NCI-H526 (cell line): ENCODE results near the gene RBM20.

Experiments
- DNase-seq, 2 experiments: peaks; one replicate each; lab custom pipeline; 2025; lab: John Stamatoyannopoulos, UW

RBM20 gene

GRCh38 chr10:110788620-110789385 is 144.7 kb downstream of the RBM20 start:
- no peak for DNase-seq

DNA sequence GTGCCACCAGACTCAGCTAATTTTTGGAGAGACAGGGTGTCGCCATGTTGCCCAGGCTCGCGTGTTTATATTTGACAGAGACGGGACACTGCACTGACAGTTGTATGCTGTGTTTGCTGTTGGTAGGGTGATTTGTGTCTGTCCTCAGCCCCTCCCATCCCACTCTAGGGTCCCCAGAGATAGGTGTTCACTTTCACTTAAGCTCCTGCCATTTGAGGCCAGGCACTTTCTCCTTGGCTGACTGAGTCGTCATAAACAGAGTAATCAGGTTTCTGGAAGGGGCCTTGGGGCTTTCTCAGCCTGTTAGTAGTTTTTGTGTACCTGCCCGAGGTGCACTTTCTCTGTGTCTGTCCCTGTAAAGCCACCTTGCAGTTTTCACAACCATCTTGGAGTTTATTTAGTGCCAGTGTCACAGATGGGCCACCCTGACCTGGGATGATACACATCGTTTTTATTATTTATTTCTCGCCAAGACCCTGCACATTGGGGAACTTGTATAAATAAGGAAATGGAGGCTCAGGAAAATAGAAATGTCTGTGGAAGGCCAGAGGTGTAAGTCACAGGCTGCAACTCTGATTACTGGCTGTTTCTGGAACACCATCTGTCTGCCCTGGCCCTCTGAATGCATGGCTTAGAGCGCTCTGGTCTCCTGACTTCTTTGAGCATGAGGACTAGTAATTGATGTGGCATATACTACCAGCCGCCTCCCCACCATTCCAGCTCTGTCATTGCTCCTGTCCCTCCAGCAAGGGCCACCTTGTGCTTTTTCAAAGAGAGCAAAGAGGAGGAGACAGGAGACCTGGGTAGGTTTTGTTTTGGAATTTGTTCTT is 145.7 kb downstream of the RBM20 start:
- DNase-seq: no peak

DNA sequence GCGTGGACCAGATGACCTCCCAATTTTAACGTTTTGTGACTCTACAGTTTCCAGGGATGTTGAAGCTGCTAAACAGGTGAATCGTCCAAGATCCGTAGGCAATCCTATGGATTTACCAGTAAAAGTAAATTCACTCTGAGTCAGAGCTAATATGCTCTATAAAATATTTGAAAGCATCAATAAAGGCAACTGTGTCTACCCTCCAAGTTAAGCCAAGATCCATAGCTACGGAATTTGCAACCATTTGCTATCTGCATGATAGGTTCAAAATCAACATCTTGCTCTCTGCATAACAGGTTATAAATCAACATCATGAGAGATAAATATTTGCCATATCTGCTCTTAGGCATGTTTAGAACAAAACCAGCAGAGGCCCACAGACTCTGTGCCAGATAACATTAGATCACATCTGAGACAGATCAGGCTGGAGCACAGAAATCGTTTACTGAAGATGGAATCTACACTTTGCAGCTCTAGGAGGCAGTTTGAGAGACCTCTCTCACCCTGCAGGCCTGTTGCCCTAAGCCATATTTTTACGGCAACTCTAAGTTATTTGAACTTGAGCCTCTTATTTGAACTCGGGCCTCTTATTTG is 146.9 kb downstream of the RBM20 start:
- no peak for DNase-seq

DNA sequence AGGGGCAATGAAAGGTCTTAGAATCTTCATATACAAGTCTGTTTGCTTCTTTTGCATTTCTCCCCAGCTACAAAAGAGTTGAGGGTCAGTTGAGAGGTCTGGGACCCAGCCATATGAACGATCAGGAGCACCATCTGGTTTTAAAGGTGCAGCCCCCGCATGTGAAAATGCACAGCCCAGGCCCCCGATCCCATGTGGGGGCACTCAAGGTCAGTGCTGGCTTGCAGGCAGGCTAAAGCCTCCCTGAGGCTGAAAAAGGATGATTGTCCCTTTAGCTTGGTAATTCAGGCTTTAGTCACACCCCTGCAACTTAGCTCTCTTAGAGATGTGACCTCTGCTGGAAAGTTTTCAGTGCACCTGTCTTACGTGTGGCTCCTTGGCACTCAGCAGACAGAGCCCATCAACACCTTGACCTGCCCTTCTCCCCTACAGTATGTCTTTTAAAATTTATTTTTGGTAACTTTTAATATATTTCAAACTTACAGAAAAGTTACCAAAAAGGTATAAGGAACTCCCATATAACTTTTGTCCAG is 147.5 kb downstream of the RBM20 start:
- DNase-seq: no peak

DNA sequence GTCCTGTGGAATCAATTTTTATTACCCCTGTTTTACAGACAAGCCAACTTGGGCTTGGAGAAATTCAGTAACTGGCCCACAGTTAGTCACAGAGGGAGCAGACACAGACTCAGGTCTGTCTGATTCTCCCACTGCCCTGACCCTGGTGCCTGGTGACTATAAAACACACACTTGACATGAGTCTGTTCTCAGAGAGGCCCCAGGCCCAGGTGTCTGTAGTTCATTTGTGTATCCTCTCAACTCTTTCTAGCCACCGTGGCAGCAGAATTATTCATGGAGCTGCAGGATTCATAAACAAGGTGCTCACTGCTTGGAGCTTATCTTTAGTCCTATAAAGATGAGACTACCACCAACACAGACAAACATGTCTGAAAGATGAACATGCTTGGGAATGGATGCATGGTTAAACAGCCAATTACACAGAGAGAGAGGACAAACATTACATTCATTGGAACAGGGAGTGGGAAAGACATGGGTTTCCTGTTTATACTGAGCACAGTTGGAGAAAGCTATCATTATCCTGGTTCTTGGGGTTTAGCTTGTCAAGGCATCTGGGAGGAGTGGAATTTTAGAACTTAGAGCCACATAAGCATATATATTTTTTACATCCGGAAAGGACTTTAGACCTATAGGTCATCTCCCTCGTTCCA is 148.5 kb downstream of the RBM20 start:
- no peak for DNase-seq

DNA sequence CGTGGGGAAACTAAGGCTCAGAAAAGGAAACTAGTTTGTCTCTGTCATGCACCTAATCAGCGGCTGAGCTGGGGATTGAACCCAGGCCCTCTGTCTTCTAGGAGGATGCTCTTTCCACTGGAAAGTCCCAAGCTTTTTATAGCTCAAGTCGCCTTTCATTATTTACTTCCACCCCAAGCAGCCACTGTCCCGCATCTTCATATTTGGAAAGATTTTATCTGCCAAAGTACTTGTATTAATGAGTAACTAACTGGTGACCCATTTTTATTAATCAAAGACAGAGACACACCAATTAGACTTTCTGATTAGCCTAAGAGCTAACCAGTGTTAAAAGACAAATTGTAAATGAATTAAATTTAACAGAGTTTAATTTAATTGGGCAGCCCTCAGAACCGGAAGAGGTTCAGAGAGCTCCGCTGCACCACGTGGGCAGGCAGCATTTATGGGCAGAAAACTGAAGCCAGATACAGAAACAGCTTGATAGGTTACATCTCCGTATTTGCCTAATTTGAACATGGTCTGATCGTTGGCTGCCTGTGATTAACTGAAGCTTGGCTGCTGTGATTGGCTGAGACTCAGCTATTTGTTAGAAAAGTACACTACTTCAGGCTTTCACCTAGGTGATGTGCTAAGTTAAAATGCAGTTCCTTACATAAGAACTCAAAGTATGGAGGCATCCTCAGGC is 149.1 kb downstream of the RBM20 start:
- DNase-seq: no peak

GRCh38 chr10:110793886-110794285 is 149.8 kb downstream of the RBM20 start:
- no peak for DNase-seq

DNA sequence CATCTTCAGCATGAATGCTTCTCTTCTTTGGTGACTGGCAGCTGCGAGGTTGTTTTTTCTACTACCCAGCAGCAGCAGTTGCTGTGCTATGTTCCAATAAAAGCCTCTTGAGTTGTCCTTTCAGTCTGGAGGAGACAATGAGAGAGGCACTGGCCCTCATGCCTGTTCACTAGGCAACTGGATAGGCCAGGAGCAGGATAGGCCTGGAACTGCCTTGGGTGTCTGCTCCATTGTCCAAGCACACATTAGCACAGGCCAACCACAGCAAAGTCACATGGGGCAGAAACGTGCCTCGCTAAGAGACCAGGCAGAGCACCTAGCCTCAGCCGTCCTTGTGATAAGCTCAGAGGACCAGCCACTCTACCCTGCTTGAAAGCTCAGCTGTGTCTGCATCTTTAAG is 150.7 kb downstream of the RBM20 start:
- DNase-seq: no peak

DNA sequence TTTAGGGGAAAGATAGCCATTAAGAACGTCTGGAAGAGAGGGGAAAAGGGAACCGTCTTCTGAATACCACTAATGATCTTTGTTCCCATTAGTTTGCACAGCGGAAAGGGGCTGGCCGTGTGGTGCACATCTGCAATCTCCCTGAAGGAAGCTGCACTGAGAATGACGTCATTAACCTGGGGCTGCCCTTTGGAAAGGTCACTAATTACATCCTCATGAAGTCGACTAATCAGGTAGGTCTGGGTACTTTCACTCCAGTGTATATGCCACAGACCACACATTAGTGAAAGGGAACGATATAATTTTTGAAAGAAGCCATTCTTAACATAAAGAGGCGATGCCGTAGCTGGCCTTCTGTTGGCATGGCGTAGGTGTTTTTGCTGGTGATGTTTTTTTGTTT is 153.3 kb downstream of the RBM20 start:
- DNase-seq: no peak

DNA sequence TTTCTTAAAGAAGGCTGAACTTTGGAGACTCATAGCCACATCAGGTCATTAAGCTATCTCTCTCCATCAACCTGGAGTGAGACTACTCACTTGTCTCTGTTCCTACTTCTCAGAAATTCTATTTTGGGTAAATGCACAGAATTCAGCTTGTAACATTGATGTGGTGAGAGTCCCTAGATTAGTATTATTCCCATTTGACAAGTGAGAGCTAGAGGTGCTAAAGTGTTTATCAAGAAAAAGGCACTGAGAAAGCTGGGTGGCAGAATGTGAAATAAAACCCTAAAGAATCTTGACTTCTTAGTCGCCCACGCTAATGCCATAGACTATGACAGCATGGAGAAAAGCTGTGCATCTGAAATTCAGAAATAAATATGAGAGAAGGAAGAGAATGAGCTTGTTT is 154.2 kb downstream of the RBM20 start:
- no peak for DNase-seq

DNA sequence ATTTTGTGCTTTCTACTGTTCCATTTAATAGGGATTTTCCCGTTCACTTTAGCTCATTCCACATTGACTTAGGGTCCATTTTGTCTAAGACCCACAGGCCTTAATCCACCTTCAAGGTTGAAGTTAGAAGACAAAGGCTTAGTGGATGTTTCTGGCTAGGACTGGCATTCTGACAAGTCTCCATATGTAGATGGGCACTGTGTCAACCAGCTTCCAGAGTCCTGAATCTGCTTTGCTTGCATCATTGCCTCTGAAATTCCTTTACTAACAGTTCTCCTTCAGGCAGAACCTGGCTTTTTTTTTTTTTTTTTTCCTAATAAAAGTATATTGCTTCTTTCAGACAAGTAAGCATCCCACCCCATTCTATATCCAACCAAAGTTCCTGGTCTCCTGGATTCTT is 158.0 kb downstream of the RBM20 start:
- no peak for DNase-seq

GRCh38 chr10:110802551-110803238 is 158.6 kb downstream of the RBM20 start:
- DNase-seq: peak in 1 of 2 experiments; percentile 2

GRCh38 chr10:110803239-110803749 is 159.2 kb downstream of the RBM20 start:
- peak in 1 of 2 experiments; percentile 4 for DNase-seq

DNA sequence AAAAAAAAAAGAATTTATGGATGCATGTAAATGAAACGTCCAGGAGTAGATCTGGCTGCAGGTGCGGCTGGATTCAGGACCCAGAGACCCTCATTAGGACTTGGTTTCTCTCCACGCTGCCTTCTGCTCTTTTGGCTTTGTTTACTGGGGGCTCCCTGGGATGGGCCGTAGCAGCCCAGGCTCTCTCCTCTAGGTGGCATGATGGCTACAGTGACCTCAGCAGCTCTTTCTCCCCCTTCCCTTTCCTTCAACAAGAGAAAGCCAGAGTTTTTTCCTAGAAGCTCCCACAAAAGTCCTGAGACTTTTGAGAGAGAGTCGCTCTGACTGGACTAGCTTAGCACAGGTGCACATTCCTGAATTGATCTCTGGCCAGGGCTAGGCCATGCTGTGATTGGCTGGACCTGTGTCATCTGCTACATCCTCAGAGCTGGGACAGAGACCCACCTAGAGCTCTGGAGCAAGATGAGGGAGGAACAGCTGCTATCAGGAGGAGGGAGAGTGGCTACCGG is 159.7 kb downstream of the RBM20 start:
- peak in 1 of 2 experiments; percentile 23 for DNase-seq

DNA sequence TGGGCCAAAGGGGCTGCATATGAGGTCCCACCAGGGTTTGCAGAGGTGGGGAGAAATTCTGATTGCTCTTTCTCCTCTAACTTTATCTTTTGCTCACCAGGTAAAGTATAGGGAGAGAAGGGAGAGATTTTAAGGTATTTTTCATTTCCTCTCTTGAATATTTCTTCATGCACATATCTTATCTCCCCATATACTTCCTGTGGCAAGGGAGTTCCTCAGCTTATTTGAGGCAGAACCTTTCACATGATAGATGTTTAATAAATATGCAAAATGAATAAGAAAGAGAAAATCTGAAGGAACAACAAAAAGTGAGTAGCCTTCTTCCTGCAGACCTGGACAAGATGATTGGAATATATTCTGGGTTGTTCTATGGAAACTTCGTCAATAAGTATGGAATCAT is 160.2 kb downstream of the RBM20 start:
- DNase-seq: no peak

DNA sequence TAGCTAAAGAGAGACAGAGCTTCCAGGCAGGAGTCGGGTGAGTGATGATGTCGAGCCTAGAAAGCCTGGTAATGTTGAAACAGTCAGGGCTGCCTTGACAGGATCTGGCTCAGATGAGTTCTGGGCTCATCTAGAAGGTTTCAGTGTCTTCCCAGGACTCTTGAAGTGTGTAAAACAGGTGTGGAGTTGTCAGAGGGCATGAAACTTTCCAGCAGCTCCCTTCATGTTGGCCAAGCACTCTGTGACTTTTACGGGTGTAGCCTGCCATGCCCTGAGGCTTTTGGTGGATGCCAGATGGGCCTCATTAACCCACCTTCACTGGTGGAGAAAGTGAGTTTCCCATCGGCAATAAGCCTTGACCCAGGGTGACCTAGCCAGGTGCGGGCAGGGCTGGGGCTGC is 161.2 kb downstream of the RBM20 start:
- DNase-seq: no peak

- DNase-seq: no peak
Measured at GRCh38 chr10:110806335-110806734, 162.2 kb downstream of the RBM20 start.

DNA sequence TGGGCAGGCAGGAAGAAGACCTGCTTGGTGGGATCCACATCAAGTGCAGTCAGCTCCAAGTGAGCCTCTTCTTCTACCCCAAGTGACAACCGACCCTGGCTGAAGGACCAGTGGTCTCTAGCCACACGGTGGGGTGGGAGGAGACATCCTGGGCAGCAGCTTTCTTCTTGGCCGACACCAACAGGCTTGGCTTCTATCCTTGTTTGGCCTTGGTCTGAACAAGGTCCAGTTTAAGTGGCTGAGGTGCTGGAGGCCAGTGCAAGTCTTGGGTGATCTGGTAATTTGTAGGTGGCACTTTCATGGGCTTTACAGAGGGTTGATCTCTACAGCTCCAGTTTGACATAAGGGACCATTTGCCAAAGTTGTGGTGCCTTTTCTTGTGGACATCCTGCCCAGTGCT is 164.0 kb downstream of the RBM20 start:
- DNase-seq: no peak

DNA sequence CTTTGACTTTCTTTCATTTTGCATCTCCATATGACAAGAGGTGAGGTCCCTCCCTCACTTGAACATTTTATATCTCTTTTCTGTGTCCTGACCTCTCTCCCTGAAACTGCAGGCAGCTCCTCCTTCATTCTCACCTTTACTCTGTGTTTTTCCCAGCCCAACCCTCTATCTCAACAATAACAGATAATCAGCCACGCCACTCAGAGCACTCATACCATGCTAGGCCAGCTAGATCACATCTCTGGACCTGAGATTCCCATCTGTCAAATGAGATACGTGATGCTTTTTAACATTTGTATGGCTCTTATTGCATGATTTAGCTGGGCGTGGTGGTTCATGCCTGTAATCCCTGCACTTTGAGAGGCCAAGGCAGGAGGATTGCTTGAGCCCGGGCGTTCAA is 164.5 kb downstream of the RBM20 start:
- DNase-seq: no peak

DNA sequence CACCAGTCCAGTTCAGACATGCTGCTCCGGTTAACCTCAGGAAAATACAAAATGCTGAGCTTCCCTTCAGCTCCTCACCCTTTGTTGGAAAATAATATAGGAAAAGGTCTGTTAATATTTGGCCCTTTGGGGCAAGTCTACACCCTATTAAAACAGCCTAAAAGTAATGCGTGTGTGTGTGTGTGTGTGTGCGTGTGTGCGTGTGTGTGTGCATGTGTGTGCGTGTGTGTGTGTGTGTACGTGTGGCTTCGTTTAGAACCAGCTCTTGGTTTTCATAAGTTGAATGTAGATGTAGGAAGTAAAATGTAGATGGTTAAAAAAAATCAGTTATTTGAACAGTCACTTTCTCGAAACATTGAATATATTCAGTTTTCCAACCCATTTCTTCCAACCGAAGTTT is 166.5 kb downstream of the RBM20 start:
- no peak for DNase-seq
